GM18520 (cell line): ENCODE data around the gene OVOL3.
"Not testable (repeated sequence)": the region's sequence is repeated elsewhere in the genome, so short reads cannot be mapped to it uniquely, and the experiment has no call there.

Source experiments
- ATAC-seq: cut with Tn5 transposase; IDR thresholded peaks from one replicate; pipeline ENCODE4 v1.9.1; 2021; ENCODE audit not compliant: unreplicated experiment

OVOL3 gene

GRCh38 chr19:36110487-36111199 lies at the start of gene OVOL3:
Gene OVOL3, plus strand, starts transcription at chr19:36111143. Its CDS starts 60 bp downstream, at chr19:36111203.
- no peak for ATAC-seq

- no peak for ATAC-seq
These were observed 49.6 kb upstream of the OVOL3 start for GRCh38 chr19:36061367-36061766.

- ATAC-seq = no peak
These were observed 46.1 kb upstream of the OVOL3 start for GRCh38 chr19:36064826-36065225.

GRCh38 chr19:36067681-36068080 lies 43.3 kb upstream of the OVOL3 start:
- no peak for ATAC-seq

- ATAC-seq = not testable (repeated sequence)
These were observed 42.0 kb upstream of the OVOL3 start for GRCh38 chr19:36068810-36069499.

- no peak for ATAC-seq
These were observed 38.9 kb upstream of the OVOL3 start for GRCh38 chr19:36072081-36072480.

- ATAC-seq = no peak
These were observed 37.6 kb upstream of the OVOL3 start for GRCh38 chr19:36073121-36073876.

GRCh38 chr19:36079389-36079945 lies 31.5 kb upstream of the OVOL3 start:
- ATAC-seq = no peak

- no peak for ATAC-seq
These were observed 29.6 kb upstream of the OVOL3 start for GRCh38 chr19:36081385-36081784.

- no peak for ATAC-seq
These were observed 29.0 kb upstream of the OVOL3 start for GRCh38 chr19:36081894-36082293.

GRCh38 chr19:36082916-36083315 lies 28.0 kb upstream of the OVOL3 start:
- ATAC-seq = no peak

GRCh38 chr19:36084231-36085009 lies 26.5 kb upstream of the OVOL3 start:
- ATAC-seq = no peak

GRCh38 chr19:36086326-36086725 lies 24.6 kb upstream of the OVOL3 start:
- no peak for ATAC-seq

- ATAC-seq = no peak
These were observed 21.1 kb upstream of the OVOL3 start for GRCh38 chr19:36089847-36090246.

- no peak for ATAC-seq
These were observed 19.8 kb upstream of the OVOL3 start for GRCh38 chr19:36090910-36091695.

GRCh38 chr19:36092566-36092965 lies 18.4 kb upstream of the OVOL3 start:
- no peak for ATAC-seq

- no peak for ATAC-seq
These were observed 17.7 kb upstream of the OVOL3 start for GRCh38 chr19:36093146-36093662.

- ATAC-seq = no peak
These were observed 17.3 kb upstream of the OVOL3 start for GRCh38 chr19:36093687-36094086.

- no peak for ATAC-seq
These were observed 13.9 kb upstream of the OVOL3 start for GRCh38 chr19:36097036-36097435.
